SH-SY5Y (cell line): ENCODE measurements around the gene ZNF496.

Experiments
- GATA2 ChIP-seq: IDR thresholded peaks from 2 replicates; pipeline ENCODE4 v1.6.1; 2011; ENCODE audit warnings: mild to moderate bottlenecking, low read depth, low read length
- GATA3 ChIP-seq: IDR thresholded peaks from 2 replicates; pipeline ENCODE4 v1.6.1; 2011; ENCODE audit warnings: low read depth, mild to moderate bottlenecking, low read length, moderate library complexity

- no peak for TF ChIP-seq GATA2
- no peak for TF ChIP-seq GATA3
Observed at GRCh38 chr1:247322442-247322841, 9.2 kb downstream of the ZNF496 start.
